GM23338 (cell line): ENCODE measurements around the gene KRT1. TPM values are rescaled to one million over a fixed set of nuclear protein-coding genes. Genes with fewer than 3 reads are reported as not detected.
A peak's percentile ranks its signal among the peaks of the same experiment; 100 is the strongest.

Experiments used
- ATAC-seq: fragments of 200-7000 bp; cut with Tn5 transposase; 3 replicates; pipeline ENCODE4 v1.9.1; 2020
- DNase-seq: peaks from one replicate; pipeline ENCODE4 v3.0.0-alpha.2; 2015; ENCODE audit warnings: low spot score
- H2AFZ ChIP-seq: fragments of 200-600 bp; sonication (generic); 2 replicates; pipeline ENCODE4 v1.8.0; 2016; ENCODE audit warnings: antibody characterized with exemption, mild to moderate bottlenecking, moderate library complexity
- H3F3A ChIP-seq: fragments of 200-600 bp; sonication (generic); replicated peaks from 2 replicates; pipeline ENCODE4 v1.8.0; 2017; ENCODE audit warnings: antibody characterized with exemption, mixed run types, low read depth
- H3K27ac ChIP-seq: fragments of 200-600 bp; sonication (generic); 2 replicates; pipeline ENCODE4 v1.6.1; 2016; ENCODE audit warnings: low read depth
- H3K27me3 ChIP-seq: fragments of 200-600 bp; sonication (generic); 2 replicates; pipeline ENCODE4 v1.8.0; 2016; ENCODE audit warnings: mild to moderate bottlenecking, mixed run types, moderate library complexity; ENCODE audit not compliant: insufficient read depth
- H3K36me3 ChIP-seq: fragments of 200-600 bp; sonication (generic); 2 replicates; pipeline ENCODE4 v1.8.0; 2016; ENCODE audit warnings: mild to moderate bottlenecking; ENCODE audit not compliant: insufficient read depth
- H3K4me1 ChIP-seq: fragments of 200-600 bp; sonication (generic); 2 replicates; pipeline ENCODE4 v1.8.0; 2016; ENCODE audit warnings: mild to moderate bottlenecking, moderate library complexity; ENCODE audit not compliant: insufficient read depth
- H3K4me2 ChIP-seq: fragments of 200-600 bp; sonication (generic); 2 replicates; pipeline ENCODE4 v1.7.1; 2017; ENCODE audit warnings: mixed run types
- H3K4me3 ChIP-seq: fragments of 200-600 bp; sonication (generic); 2 replicates; pipeline ENCODE4 v1.6.1; 2016; ENCODE audit warnings: mixed run types
- H3K79me2 ChIP-seq: fragments of 200-600 bp; sonication (generic); replicated peaks from 2 replicates; pipeline ENCODE4 v1.8.0; 2017; ENCODE audit warnings: mild to moderate bottlenecking; ENCODE audit not compliant: insufficient read depth
- H3K9me2 ChIP-seq: fragments of 200-600 bp; sonication (generic); 2 replicates; pipeline ENCODE4 v1.8.0; 2017; ENCODE audit not compliant: insufficient read depth
- H4K20me1 ChIP-seq: fragments of 200-600 bp; sonication (generic); replicated peaks from 2 replicates; pipeline ENCODE4 v1.8.0; 2017; ENCODE audit warnings: mild to moderate bottlenecking; ENCODE audit not compliant: insufficient read depth
- H3K27ac Mint-ChIP-seq: 2 replicates; pipeline ENCODE4 v1.8.0; 2020; ENCODE audit warnings: inconsistent platforms, mild to moderate bottlenecking, moderate library complexity, mixed read lengths
- H3K27me3 Mint-ChIP-seq: 3 replicates; pipeline ENCODE4 v1.8.0; 2022; ENCODE audit warnings: low read depth, mild to moderate bottlenecking, moderate library complexity, mixed read lengths, inconsistent platforms; ENCODE audit not compliant: insufficient read depth, poor library complexity
- H3K36me3 Mint-ChIP-seq: 3 replicates; pipeline ENCODE4 v1.8.0; 2021; ENCODE audit warnings: low read depth, mild to moderate bottlenecking, inconsistent platforms, moderate library complexity, mixed read lengths
- H3K4me1 Mint-ChIP-seq: 3 replicates; pipeline ENCODE4 v1.8.0; 2020; ENCODE audit warnings: mild to moderate bottlenecking, inconsistent platforms, mixed read lengths
- H3K4me3 Mint-ChIP-seq: 3 replicates; pipeline ENCODE4 v1.8.0; 2021; ENCODE audit warnings: moderate library complexity, mild to moderate bottlenecking, inconsistent platforms, mixed read lengths
- H3K9me3 Mint-ChIP-seq: 3 replicates; pipeline ENCODE4 v1.8.0; 2020; ENCODE audit warnings: moderate library complexity, mild to moderate bottlenecking, inconsistent platforms, mixed read lengths
- CREB1 ChIP-seq: fragments of 250-450 bp; sonication (Bioruptor Pico); IDR thresholded peaks from 2 replicates; pipeline ENCODE4 v1.5.0; 2020; ENCODE audit warnings: low read depth, mild to moderate bottlenecking, moderate library complexity
- CTCF ChIP-seq, 2 experiments: fragments of 200-600 bp in 1 of 2; sonication (generic) in 1 of 2; conservative IDR thresholded peaks; 2 replicates each; pipeline versions ENCODE4 v1.5.1 to v1.6.1; 2016 to 2017; ENCODE audit warnings: antibody characterized with exemption in 2 of 2, low read depth in 2 of 2, mild to moderate bottlenecking in 2 of 2, moderate library complexity in 1 of 2
- ETS1 ChIP-seq: IDR thresholded peaks from 2 replicates; pipeline ENCODE4 v1.6.1; 2016; ENCODE audit warnings: antibody characterized with exemption
- EZH2 ChIP-seq: fragments of 200-600 bp; sonication (generic); IDR thresholded peaks from one replicate; pipeline ENCODE4 v1.8.0; 2017; ENCODE audit warnings: antibody characterized with exemption, mild to moderate bottlenecking, low read depth; ENCODE audit not compliant: unreplicated experiment
- EZH2phosphoT487 ChIP-seq: fragments of 200-600 bp; sonication (generic); IDR thresholded peaks from one replicate; pipeline ENCODE4 v1.8.1; 2018; ENCODE audit warnings: antibody characterized with exemption; ENCODE audit not compliant: unreplicated experiment
- JUNB ChIP-seq: IDR thresholded peaks from one replicate; pipeline ENCODE4 v1.6.1; 2016; ENCODE audit warnings: antibody characterized with exemption; ENCODE audit not compliant: unreplicated experiment
- NANOG ChIP-seq: IDR thresholded peaks from 2 replicates; pipeline ENCODE4 v1.6.1; 2016; ENCODE audit warnings: antibody characterized with exemption, borderline replicate concordance
- STAT1 ChIP-seq: IDR thresholded peaks from one replicate; pipeline ENCODE4 v1.6.1; 2016; ENCODE audit warnings: antibody characterized with exemption; ENCODE audit not compliant: unreplicated experiment
- ZNF114 ChIP-seq: fragments of 250-450 bp; sonication (Bioruptor Pico); IDR thresholded peaks from 2 replicates; pipeline ENCODE4 v1.5.0; 2020; ENCODE audit warnings: mild to moderate bottlenecking, moderate library complexity
- ZNF331 ChIP-seq: fragments of 250-450 bp; sonication (Bioruptor Pico); IDR thresholded peaks from 2 replicates; pipeline ENCODE4 v1.5.0; 2020; ENCODE audit warnings: low read depth, mild to moderate bottlenecking, moderate library complexity
- polyA plus RNA-seq: library from polyadenylated mRNA; unstranded; fragments of >200 nt; fragmentation: Nextera tagmentation; extraction: Ambion mirVana; gene quantifications from 2 replicates; pipeline ENCODE4 v1.2.1, GENCODE V29; 2016
- total RNA-seq: library from RNA; depleted of rRNA; stranded (reverse); fragments of >200 nt; shearing (Covaris generic); gene quantifications from 2 replicates; pipeline ENCODE4 v1.2.3, GENCODE V29; 2014
- TF ChIP-seq, protein P1 (sequence below): fragments of 250-450 bp; sonication (Bioruptor Pico); IDR thresholded peaks from 2 replicates; pipeline ENCODE4 v1.5.0; 2020; ENCODE audit warnings: mild to moderate bottlenecking, moderate library complexity
- TF ChIP-seq, protein P2 (sequence below): IDR thresholded peaks from one replicate; pipeline ENCODE4 v1.6.1; 2018; ENCODE audit warnings: antibody characterized with exemption; ENCODE audit not compliant: unreplicated experiment

The KRT1 gene
- total and polyA plus RNA-seq, 2 experiments from 2014 or later = not detected

GRCh38 chr12:52667931-52668330 is 12.3 kb downstream of the KRT1 start:
- H3K9me2 ChIP-seq = no peaks in the 10 kb centered on the region
- Mint-ChIP-seq H3K9me3 (no peaks in the 10 kb centered on the region), H3K36me3 (no peaks in the 10 kb centered on the region), H3K27me3 (no peaks in the 10 kb centered on the region), H3K4me1 (no peaks in the 10 kb centered on the region), H3K4me3 (no peak overlapping the region), H3K27ac (no peak overlapping the region)
- no peaks in the 10 kb centered on the region for H3K4me1 ChIP-seq
- ATAC-seq = no peak
- no peak overlapping the region for H3K27ac ChIP-seq
- TF ChIP-seq CREB1 (CRISPR knock-in tag) = no peak
- TF ChIP-seq CTCF (conservative IDR thresholded peaks at IDR 0.05; ENCODE audit: low read depth in 2 of 2) = no peak
- TF ChIP-seq ZNF331 (CRISPR knock-in tag) = no peak
- TF ChIP-seq, protein P1, sequence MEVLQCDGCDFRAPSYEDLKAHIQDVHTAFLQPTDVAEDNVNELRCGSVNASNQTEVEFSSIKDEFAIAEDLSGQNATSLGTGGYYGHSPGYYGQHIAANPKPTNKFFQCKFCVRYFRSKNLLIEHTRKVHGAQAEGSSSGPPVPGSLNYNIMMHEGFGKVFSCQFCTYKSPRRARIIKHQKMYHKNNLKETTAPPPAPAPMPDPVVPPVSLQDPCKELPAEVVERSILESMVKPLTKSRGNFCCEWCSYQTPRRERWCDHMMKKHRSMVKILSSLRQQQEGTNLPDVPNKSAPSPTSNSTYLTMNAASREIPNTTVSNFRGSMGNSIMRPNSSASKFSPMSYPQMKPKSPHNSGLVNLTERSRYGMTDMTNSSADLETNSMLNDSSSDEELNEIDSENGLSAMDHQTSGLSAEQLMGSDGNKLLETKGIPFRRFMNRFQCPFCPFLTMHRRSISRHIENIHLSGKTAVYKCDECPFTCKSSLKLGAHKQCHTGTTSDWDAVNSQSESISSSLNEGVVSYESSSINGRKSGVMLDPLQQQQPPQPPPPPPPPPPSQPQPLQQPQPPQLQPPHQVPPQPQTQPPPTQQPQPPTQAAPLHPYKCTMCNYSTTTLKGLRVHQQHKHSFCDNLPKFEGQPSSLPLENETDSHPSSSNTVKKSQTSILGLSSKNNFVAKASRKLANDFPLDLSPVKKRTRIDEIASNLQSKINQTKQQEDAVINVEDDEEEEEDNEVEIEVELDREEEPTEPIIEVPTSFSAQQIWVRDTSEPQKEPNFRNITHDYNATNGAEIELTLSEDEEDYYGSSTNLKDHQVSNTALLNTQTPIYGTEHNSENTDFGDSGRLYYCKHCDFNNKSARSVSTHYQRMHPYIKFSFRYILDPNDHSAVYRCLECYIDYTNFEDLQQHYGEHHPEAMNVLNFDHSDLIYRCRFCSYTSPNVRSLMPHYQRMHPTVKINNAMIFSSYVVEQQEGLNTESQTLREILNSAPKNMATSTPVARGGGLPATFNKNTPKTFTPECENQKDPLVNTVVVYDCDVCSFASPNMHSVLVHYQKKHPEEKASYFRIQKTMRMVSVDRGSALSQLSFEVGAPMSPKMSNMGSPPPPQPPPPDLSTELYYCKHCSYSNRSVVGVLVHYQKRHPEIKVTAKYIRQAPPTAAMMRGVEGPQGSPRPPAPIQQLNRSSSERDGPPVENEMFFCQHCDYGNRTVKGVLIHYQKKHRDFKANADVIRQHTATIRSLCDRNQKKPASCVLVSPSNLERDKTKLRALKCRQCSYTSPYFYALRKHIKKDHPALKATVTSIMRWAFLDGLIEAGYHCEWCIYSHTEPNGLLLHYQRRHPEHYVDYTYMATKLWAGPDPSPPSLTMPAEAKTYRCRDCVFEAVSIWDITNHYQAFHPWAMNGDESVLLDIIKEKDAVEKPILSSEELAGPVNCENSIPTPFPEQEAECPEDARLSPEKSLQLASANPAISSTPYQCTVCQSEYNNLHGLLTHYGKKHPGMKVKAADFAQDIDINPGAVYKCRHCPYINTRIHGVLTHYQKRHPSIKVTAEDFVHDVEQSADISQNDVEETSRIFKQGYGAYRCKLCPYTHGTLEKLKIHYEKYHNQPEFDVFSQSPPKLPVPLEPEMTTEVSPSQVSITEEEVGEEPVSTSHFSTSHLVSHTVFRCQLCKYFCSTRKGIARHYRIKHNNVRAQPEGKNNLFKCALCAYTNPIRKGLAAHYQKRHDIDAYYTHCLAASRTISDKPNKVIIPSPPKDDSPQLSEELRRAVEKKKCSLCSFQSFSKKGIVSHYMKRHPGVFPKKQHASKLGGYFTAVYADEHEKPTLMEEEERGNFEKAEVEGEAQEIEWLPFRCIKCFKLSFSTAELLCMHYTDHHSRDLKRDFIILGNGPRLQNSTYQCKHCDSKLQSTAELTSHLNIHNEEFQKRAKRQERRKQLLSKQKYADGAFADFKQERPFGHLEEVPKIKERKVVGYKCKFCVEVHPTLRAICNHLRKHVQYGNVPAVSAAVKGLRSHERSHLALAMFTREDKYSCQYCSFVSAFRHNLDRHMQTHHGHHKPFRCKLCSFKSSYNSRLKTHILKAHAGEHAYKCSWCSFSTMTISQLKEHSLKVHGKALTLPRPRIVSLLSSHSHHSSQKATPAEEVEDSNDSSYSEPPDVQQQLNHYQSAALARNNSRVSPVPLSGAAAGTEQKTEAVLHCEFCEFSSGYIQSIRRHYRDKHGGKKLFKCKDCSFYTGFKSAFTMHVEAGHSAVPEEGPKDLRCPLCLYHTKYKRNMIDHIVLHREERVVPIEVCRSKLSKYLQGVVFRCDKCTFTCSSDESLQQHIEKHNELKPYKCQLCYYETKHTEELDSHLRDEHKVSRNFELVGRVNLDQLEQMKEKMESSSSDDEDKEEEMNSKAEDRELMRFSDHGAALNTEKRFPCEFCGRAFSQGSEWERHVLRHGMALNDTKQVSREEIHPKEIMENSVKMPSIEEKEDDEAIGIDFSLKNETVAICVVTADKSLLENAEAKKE (CRISPR knock-in tag) = no peak
- TF ChIP-seq EZH2 = no peak
- no peak for TF ChIP-seq JUNB
- no peak for TF ChIP-seq EZH2phosphoT487
- no peak for TF ChIP-seq ZNF114 (CRISPR knock-in tag)
- no peak for TF ChIP-seq STAT1
- TF ChIP-seq ETS1 = no peak
- TF ChIP-seq NANOG = no peak
- TF ChIP-seq, protein P2, sequence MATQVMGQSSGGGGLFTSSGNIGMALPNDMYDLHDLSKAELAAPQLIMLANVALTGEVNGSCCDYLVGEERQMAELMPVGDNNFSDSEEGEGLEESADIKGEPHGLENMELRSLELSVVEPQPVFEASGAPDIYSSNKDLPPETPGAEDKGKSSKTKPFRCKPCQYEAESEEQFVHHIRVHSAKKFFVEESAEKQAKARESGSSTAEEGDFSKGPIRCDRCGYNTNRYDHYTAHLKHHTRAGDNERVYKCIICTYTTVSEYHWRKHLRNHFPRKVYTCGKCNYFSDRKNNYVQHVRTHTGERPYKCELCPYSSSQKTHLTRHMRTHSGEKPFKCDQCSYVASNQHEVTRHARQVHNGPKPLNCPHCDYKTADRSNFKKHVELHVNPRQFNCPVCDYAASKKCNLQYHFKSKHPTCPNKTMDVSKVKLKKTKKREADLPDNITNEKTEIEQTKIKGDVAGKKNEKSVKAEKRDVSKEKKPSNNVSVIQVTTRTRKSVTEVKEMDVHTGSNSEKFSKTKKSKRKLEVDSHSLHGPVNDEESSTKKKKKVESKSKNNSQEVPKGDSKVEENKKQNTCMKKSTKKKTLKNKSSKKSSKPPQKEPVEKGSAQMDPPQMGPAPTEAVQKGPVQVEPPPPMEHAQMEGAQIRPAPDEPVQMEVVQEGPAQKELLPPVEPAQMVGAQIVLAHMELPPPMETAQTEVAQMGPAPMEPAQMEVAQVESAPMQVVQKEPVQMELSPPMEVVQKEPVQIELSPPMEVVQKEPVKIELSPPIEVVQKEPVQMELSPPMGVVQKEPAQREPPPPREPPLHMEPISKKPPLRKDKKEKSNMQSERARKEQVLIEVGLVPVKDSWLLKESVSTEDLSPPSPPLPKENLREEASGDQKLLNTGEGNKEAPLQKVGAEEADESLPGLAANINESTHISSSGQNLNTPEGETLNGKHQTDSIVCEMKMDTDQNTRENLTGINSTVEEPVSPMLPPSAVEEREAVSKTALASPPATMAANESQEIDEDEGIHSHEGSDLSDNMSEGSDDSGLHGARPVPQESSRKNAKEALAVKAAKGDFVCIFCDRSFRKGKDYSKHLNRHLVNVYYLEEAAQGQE = no peak
- H3K27me3 ChIP-seq = no peaks in the 10 kb centered on the region
- no peaks in the 10 kb centered on the region for H3K79me2 ChIP-seq
- H3K4me3 ChIP-seq = no peak overlapping the region
- H4K20me1 ChIP-seq = no peaks in the 10 kb centered on the region
- no peaks in the 10 kb centered on the region for H3F3A ChIP-seq
- H3K36me3 ChIP-seq = no peaks in the 10 kb centered on the region
- no peak overlapping the region for H3K4me2 ChIP-seq
- H2AFZ ChIP-seq = 0 out of 2 replicates have a peak overlapping the region, but pooled peaks have one; percentile 24
- no peak for DNase-seq
